HG03342 (cell line): ENCODE results near the gene FAM180A.

Source experiments
- ATAC-seq: cut with Tn5 transposase; IDR thresholded peaks from one replicate; pipeline ENCODE4 v1.9.1; 2021; ENCODE audit warnings: mild to moderate bottlenecking, moderate library complexity; ENCODE audit not compliant: unreplicated experiment

The FAM180A gene

GRCh38 chr7:135685306-135686084, 63.1 kb downstream of the FAM180A start:
- ATAC-seq, result no peak

GRCh38 chr7:135684699-135685098, 63.9 kb downstream of the FAM180A start:
- ATAC-seq, result no peak

- ATAC-seq, result no peak
Measured at GRCh38 chr7:135684136-135684535, 64.5 kb downstream of the FAM180A start.

GRCh38 chr7:135683609-135684008, 65.0 kb downstream of the FAM180A start:
- ATAC-seq, result no peak

- no peak for ATAC-seq
Measured at GRCh38 chr7:135682191-135682590, 66.4 kb downstream of the FAM180A start.

GRCh38 chr7:135681762-135682161, 66.9 kb downstream of the FAM180A start:
- no peak for ATAC-seq
